Mesenchymal stem cell (in vitro differentiated cells and primary cell): ENCODE measurements around the gene CRTC3.
A peak's percentile ranks its signal among the peaks of the same experiment; 100 is the strongest.

Source experiments
- DNase-seq: peaks from one replicate; pipeline ENCODE4 v3.0.0-alpha.2; 2013
- H2AFZ ChIP-seq: one replicate; pipeline ENCODE4 v1.6.1; 2013; ENCODE audit warnings: low read depth, mild to moderate bottlenecking, control low read depth, inconsistent platforms, low read length, moderate library complexity
- H2AK5ac ChIP-seq: 2 replicates; pipeline ENCODE4 v1.6.1; 2013; ENCODE audit warnings: low read length, moderate library complexity, mild to moderate bottlenecking, inconsistent platforms; ENCODE audit not compliant: severe bottlenecking
- H2BK120ac ChIP-seq: one replicate; pipeline ENCODE4 v1.6.1; 2013; ENCODE audit warnings: low read depth, mild to moderate bottlenecking, inconsistent platforms, low read length, moderate library complexity
- H2BK12ac ChIP-seq, 2 experiments: one replicate each; pipeline ENCODE4 v1.6.1; 2013; ENCODE audit warnings: inconsistent platforms in 2 of 2, low read length in 2 of 2, mild to moderate bottlenecking in 2 of 2, moderate library complexity in 2 of 2, control low read depth in 1 of 2
- H2BK15ac ChIP-seq: one replicate; pipeline ENCODE4 v1.6.1; 2013; ENCODE audit warnings: mild to moderate bottlenecking, low read depth, inconsistent platforms; ENCODE audit not compliant: poor library complexity, severe bottlenecking
- H2BK5ac ChIP-seq: 2 replicates; pipeline ENCODE4 v1.6.1; 2013; ENCODE audit warnings: low read depth, mild to moderate bottlenecking, low read length, control low read depth, inconsistent platforms; ENCODE audit not compliant: poor library complexity, severe bottlenecking
- H3K14ac ChIP-seq, 2 experiments: one replicate each; pipeline ENCODE4 v1.6.1; 2013; ENCODE audit warnings: inconsistent platforms in 2 of 2, low read length in 2 of 2, control low read depth in 1 of 2, mild to moderate bottlenecking in 1 of 2, moderate library complexity in 1 of 2
- H3K18ac ChIP-seq, 2 experiments: one replicate each; pipeline ENCODE4 v1.6.1; 2013; ENCODE audit warnings: inconsistent platforms in 2 of 2, low read length in 2 of 2, control low read depth in 1 of 2, low read depth in 1 of 2, mild to moderate bottlenecking in 1 of 2
- H3K23ac ChIP-seq, 2 experiments: one replicate each; pipeline ENCODE4 v1.6.1; 2013; ENCODE audit warnings: inconsistent platforms in 2 of 2, low read length in 2 of 2, mild to moderate bottlenecking in 2 of 2, moderate library complexity in 2 of 2, control low read depth in 1 of 2
- H3K27ac ChIP-seq: 2 replicates; pipeline ENCODE4 v1.5.1; 2013; ENCODE audit warnings: mild to moderate bottlenecking, moderate library complexity, low read length, control low read depth, inconsistent platforms; ENCODE audit not compliant: poor library complexity, severe bottlenecking
- H3K27me3 ChIP-seq, 2 experiments: 2 replicates each; pipeline versions ENCODE4 v1.6.1 to v1.7.0; 2013; ENCODE audit warnings: low read length in 2 of 2, mild to moderate bottlenecking in 2 of 2, moderate library complexity in 2 of 2, control low read depth in 1 of 2, inconsistent platforms in 1 of 2; ENCODE audit not compliant: control insufficient read depth in 1 of 2, insufficient read depth in 1 of 2
- H3K36me3 ChIP-seq, 2 experiments: 2 replicates each; pipeline versions ENCODE4 v1.6.1 to v1.7.0; 2013; ENCODE audit warnings: low read length in 2 of 2, control low read depth in 1 of 2, inconsistent platforms in 1 of 2, low read depth in 1 of 2, mild to moderate bottlenecking in 1 of 2; ENCODE audit not compliant: insufficient read depth in 2 of 2, control insufficient read depth in 1 of 2
- H3K4ac ChIP-seq, 2 experiments: one replicate each; pipeline ENCODE4 v1.6.1; 2013; ENCODE audit warnings: inconsistent platforms in 2 of 2, low read length in 2 of 2, mild to moderate bottlenecking in 2 of 2, moderate library complexity in 2 of 2, control low read depth in 1 of 2, low read depth in 1 of 2
- H3K4me1 ChIP-seq: 2 replicates; pipeline ENCODE4 v1.6.1; 2013; ENCODE audit warnings: low read depth, low read length, control low read depth; ENCODE audit not compliant: control insufficient read depth, insufficient read depth
- H3K4me2 ChIP-seq: 2 replicates; pipeline ENCODE4 v1.6.1; 2013; ENCODE audit warnings: low read length, mild to moderate bottlenecking, inconsistent platforms; ENCODE audit not compliant: poor library complexity, severe bottlenecking
- H3K4me3 ChIP-seq, 2 experiments: 2 replicates each; pipeline versions ENCODE4 v1.5.1 to v1.7.0; 2013; ENCODE audit warnings: low read length in 2 of 2, mild to moderate bottlenecking in 2 of 2, control low read depth in 1 of 2, low read depth in 1 of 2; ENCODE audit not compliant: insufficient read depth in 1 of 2
- H3K79me1 ChIP-seq: replicated peaks from 2 replicates; pipeline ENCODE4 v1.6.1; 2013; ENCODE audit warnings: mild to moderate bottlenecking, control low read depth, low read length, inconsistent platforms; ENCODE audit not compliant: poor library complexity, severe bottlenecking
- H3K9ac ChIP-seq: 2 replicates; pipeline ENCODE4 v1.7.0; 2013; ENCODE audit warnings: mild to moderate bottlenecking, low read length, moderate library complexity
- H3K9me3 ChIP-seq: 2 replicates; pipeline ENCODE4 v1.7.0; 2013; ENCODE audit warnings: mild to moderate bottlenecking, low read length; ENCODE audit not compliant: control insufficient read depth
- H4K8ac ChIP-seq: one replicate; pipeline ENCODE4 v1.6.1; 2013; ENCODE audit warnings: inconsistent platforms, mild to moderate bottlenecking, low read length, moderate library complexity
- H4K91ac ChIP-seq: one replicate; pipeline ENCODE4 v1.6.1; 2013; ENCODE audit warnings: mild to moderate bottlenecking, low read length, inconsistent platforms
- WGBS: methylation state at CpG from one replicate; pipeline ENCODE4 v1.1.7; 2013; ENCODE audit warnings: mixed read lengths; 5-methylcytosine and 5-hydroxymethylcytosine counted together

The CRTC3 gene

GRCh38 chr15:90617171-90617570 is 87.4 kb downstream of the CRTC3 start:
- Histone ChIP-seq H2AFZ (no peak overlapping the region), H2BK15ac (no peak overlapping the region), H4K8ac (no peak overlapping the region), H2AK5ac (no peak overlapping the region), H3K4ac (no peak overlapping the region), H2BK120ac (no peak overlapping the region), H3K14ac (no peak overlapping the region), H2BK12ac (no peak overlapping the region), H3K4me3 (no peak overlapping the region), H2BK5ac (no peak overlapping the region), H3K27ac (no peak overlapping the region), H3K27me3 (no peaks in the 10 kb centered on the region), H3K79me1 (no peaks in the 10 kb centered on the region), H3K36me3 (peaks cover 28 to 68% of the 10 kb centered on the region in 2 experiments), H3K9me3 (no peaks in the 10 kb centered on the region), H4K91ac (no peak overlapping the region), H3K4me2 (no peak overlapping the region), H3K18ac (peak overlapping the region in 1 of 2 experiments; percentile 34), H3K4me1 (no peaks in the 10 kb centered on the region), H3K23ac (no peak overlapping the region), H3K9ac (no peak overlapping the region)
- no peak for DNase-seq
- WGBS, result 87% methylated on average over 5 of the region's 5 CpGs

GRCh38 chr15:90617668-90618097 is 88.0 kb downstream of the CRTC3 start:
- H3K23ac ChIP-seq, result no peak overlapping the region
- H3K9me3 ChIP-seq, result no peaks in the 10 kb centered on the region
- H4K8ac ChIP-seq, result no peak overlapping the region
- no peak overlapping the region for H2BK120ac ChIP-seq
- H3K27ac ChIP-seq, result no peak overlapping the region
- no peak overlapping the region for H2BK12ac ChIP-seq
- no peak overlapping the region for H4K91ac ChIP-seq
- H3K4me2 ChIP-seq, result no peak overlapping the region
- H3K36me3 ChIP-seq, result peaks cover 27 to 67% of the 10 kb centered on the region in 2 experiments
- H2BK5ac ChIP-seq, result no peak overlapping the region
- no peak overlapping the region for H2BK15ac ChIP-seq
- H3K79me1 ChIP-seq, result no peaks in the 10 kb centered on the region
- H3K14ac ChIP-seq, result no peak overlapping the region
- H3K27me3 ChIP-seq, result no peaks in the 10 kb centered on the region
- DNase-seq, result no peak
- no peak overlapping the region for H3K18ac ChIP-seq
- no peaks in the 10 kb centered on the region for H3K4me1 ChIP-seq
- H3K4ac ChIP-seq, result no peak overlapping the region
- H3K4me3 ChIP-seq, result no peak overlapping the region
- no peak overlapping the region for H3K9ac ChIP-seq
- no peak overlapping the region for H2AK5ac ChIP-seq
- H2AFZ ChIP-seq, result no peak overlapping the region
- WGBS, result 92% methylated on average over 7 of the region's 7 CpGs

- H4K8ac ChIP-seq, result no peak overlapping the region
- H3K4ac ChIP-seq, result no peak overlapping the region
- WGBS, result 85% methylated on average over 2 of the region's 4 CpGs
- no peak overlapping the region for H3K23ac ChIP-seq
- H3K18ac ChIP-seq, result no peak overlapping the region
- H3K4me1 ChIP-seq, result peaks cover 1% of the 10 kb centered on the region
- no peak overlapping the region for H2BK15ac ChIP-seq
- H2AK5ac ChIP-seq, result no peak overlapping the region
- H3K9me3 ChIP-seq, result no peaks in the 10 kb centered on the region
- H3K4me2 ChIP-seq, result no peak overlapping the region
- no peak overlapping the region for H3K4me3 ChIP-seq
- H2BK120ac ChIP-seq, result no peak overlapping the region
- no peak overlapping the region for H2BK5ac ChIP-seq
- peaks cover 36 to 74% of the 10 kb centered on the region in 2 experiments for H3K36me3 ChIP-seq
- DNase-seq, result no peak
- no peak overlapping the region for H4K91ac ChIP-seq
- no peak overlapping the region for H3K14ac ChIP-seq
- no peak overlapping the region for H2AFZ ChIP-seq
- no peak overlapping the region for H2BK12ac ChIP-seq
- H3K27ac ChIP-seq, result no peak overlapping the region
- H3K9ac ChIP-seq, result no peak overlapping the region
- H3K27me3 ChIP-seq, result no peaks in the 10 kb centered on the region
- H3K79me1 ChIP-seq, result no peaks in the 10 kb centered on the region
Observed at GRCh38 chr15:90618330-90619125, 88.8 kb downstream of the CRTC3 start.

GRCh38 chr15:90619468-90619867 is 89.7 kb downstream of the CRTC3 start:
- Histone ChIP-seq H3K23ac (no peak overlapping the region), H3K18ac (no peak overlapping the region), H4K8ac (no peak overlapping the region), H2BK12ac (no peak overlapping the region), H2AFZ (no peak overlapping the region), H3K4me3 (no peak overlapping the region), H3K4me1 (peaks cover 4% of the 10 kb centered on the region), H2BK120ac (no peak overlapping the region), H3K14ac (no peak overlapping the region), H3K4ac (no peak overlapping the region), H3K79me1 (peaks cover 2% of the 10 kb centered on the region), H2BK5ac (no peak overlapping the region), H3K4me2 (no peak overlapping the region), H3K9ac (no peak overlapping the region), H3K27me3 (no peaks in the 10 kb centered on the region), H3K36me3 (peaks cover 45 to 80% of the 10 kb centered on the region in 2 experiments), H3K27ac (no peak overlapping the region), H2BK15ac (no peak overlapping the region), H4K91ac (no peak overlapping the region), H2AK5ac (no peak overlapping the region), H3K9me3 (no peaks in the 10 kb centered on the region)
- 93% methylated on average over 9 of the region's 9 CpGs for WGBS
- no peak for DNase-seq
